ENCODE data around the gene PTEN.
"Not testable (repeated sequence)": the region's sequence is repeated elsewhere in the genome, so short reads cannot be mapped to it uniquely, and the experiment has no call there.

The PTEN gene

DNA sequence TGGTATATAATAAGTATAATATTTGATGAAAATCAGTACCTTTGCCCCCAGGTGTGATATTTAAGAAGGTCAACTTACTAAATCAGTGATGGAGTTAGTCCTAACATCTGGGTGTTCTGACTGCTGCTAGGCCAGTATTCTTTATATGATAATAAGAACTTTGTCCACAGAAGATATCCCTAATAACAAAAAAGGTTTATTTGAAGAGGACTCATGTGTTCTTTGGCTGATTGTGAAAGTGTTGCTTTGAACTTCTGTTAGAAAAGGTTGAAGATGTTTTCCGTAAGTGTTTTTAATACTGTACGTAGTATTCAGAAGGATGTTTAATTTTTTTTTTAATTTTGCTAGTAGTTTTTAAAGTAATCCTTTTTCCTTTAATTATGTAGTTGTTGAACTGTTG lies 10.2 kb downstream of the PTEN start:
- no peak for DNase-seq

DNA sequence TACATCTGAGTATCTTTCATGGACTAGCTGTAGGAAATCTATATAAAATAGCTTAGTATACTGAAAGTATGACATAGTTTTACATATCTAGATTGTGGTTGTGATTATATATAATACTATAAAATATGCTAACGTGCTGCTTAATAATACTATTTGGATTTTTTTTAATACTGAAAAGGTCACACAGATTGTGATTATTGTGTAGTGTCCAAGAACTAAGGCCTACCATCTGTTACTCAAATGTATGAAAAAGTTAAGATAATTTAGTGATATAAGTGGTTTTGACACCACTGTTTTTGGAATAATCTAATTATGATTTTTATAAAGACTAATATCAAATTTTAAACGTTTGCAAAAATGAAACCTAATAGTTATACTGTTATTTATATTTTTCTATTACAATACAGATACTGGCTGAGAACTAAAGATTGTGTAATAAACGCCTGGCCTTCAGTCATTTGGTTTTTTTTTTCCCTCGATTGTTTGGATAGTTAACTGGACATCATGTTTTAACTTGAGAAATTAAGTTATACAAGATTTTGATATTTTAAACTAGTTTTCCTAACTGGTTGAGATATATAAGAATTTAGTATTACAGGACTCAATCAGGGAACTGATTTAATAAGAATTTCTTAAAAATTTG lies 12.6 kb downstream of the PTEN start:
- peak in 1 of 2 experiments; percentile 60 for DNase-seq

DNA sequence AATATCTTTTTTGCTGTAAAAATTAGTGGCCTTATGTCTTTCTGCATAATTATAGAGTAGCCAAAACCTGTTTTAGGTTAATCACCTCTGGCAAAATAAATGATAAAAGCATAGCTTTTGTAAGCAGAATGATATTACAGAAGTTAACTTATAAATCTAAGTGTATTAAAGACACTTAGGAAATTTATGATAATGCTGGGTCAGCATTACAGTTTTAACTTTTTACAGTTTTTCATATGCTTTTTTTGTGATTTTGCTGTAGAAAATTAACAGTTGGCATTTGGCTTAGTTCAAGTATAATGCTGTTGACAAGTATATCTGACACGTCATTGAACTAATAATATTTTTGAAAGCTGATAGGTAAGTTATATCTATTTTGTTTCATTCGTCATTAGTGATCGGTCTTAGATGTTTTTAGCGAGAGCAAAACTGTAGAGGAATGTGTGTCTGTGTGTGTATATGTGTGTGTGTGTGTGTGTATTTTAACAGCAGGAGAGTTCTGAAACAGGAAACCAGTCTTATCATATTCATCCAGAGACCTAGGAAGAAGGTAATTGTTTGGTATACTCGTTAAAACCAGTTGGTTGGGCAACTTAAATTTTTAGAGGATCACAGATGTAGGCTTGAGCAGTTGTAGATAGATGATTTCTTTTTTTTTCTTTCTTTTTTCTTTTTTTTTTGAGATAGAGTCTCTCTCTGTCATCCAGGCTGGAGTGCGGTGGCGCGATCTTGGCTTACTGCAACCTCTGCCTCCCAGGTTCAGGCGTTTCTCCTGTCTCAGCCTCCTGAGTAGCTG lies 15.4 kb downstream of the PTEN start:
- peak; percentile 98 for DNase-seq

DNA sequence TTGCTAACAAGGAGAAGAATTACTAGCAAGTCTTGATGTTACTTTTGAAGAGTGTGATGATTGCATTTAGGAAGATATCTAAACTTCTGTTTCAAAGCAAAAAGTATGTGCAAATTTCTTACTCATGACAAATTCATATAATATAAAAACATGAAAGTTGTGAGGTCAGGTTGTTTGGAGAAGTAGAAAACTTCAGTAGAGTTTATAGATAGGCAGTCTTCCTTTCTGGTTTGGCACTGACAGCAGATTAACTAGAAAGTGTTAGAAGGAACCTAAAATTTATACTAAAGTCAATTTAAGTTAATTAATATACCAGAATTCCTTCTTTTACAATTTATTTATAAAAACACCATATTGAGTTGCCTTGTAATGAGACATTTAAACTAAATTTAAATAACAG lies 16.9 kb downstream of the PTEN start:
- DNase-seq, result peak; percentile 52 to 60

DNA sequence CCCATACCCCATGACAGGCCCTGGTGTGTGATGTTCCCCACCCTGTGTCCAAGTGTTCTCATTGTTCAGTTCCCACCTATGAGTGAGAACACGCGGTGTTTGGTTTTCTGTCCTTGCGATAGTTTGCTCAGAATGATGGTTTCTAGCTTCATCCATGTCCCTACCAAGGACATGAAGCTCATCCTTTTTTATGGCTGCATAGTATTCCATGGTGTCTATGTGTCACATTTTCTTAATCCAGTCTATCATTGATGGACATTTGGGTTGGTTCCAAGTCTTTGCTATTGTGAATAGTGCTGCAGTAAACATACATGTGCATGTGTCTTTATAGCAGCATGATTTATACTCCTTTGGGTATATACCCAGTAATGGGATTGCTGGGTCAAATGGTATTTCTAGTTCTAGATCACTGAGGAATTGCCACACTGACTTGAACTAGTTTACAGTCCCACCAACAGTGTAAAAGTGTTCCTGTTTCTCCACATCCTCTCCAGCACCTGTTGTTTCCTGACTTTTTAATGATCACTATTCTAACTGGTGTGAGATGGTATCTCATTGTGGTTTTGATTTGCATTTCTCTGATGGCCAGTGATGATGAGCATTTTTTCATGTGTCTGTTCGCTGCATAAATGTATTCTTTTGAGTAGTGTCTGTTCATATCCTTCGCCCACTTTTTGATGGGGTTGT lies 18.1 kb downstream of the PTEN start:
- DNase-seq, result not testable (repeated sequence)

DNA sequence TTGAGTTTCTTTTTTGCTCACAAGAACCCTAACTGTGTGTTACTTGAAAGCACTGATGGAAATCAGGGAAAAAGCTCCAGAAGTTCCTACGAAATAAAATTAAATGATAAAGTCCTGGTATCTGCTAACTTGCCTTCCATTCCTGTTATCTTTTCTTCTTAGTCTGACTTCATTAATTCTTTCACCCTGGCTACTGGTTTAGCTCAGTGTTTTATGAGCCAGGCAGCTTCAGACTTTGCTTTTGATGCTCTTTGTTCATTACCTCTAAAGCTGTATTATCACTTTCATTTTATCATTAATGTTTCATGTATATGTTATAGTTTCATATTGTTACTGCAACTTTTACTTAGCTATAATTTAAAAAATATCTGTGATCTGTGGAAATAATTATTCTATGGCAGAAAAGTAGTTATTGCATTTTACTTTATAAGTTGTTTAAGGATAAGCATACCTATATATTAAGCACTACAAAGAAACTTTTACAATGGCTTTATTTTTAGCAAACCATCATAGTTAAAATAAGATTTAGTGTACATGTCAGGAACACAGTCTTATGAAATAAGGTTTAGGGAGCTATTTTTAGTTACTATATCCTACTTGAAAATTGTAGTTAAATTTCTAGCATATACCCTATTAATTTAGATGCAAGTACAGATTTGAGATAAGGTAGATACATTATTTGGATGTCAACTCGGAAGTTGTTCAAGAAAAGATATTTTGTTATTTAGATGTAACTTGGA lies 19.3 kb downstream of the PTEN start:
- DNase-seq, result no peak

DNA sequence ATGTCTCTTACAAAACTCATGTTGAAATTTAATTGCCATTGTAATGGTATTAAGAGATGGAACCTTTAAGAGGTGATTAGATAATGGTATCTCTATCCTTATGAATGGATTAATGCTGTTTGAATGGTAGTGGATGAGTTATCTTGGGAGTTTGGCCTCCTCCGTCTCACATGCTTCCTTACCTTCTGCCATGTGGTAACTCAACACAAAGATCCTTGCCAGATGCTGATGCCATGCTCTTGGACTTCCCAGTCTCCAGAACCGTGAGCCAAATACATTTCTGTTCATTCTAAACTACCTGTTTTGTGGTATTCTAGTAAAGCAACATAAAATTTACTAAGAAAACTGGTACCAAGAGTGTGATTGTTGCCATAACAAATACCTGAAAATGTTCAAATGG lies 23.2 kb downstream of the PTEN start:
- no peak for DNase-seq

DNA sequence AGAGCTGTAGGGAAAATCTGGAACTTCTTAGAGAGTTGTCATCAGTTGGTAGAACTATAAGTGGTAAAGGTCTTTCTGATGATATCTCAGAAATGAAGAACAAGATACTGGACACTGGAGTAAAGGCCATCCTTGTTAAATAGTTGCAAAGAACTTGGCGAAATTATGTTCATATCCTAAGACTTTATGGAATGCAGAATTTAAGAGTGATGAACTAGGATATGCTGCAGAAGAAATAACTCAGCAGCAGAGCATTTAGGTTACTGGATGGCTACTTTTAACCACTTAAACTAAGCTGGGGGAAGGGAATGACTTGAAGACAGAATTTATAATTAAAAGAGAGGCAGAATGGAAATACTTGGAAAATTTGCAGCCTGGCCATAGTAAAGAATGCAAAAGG lies 23.7 kb downstream of the PTEN start:
- no peak for DNase-seq

DNA sequence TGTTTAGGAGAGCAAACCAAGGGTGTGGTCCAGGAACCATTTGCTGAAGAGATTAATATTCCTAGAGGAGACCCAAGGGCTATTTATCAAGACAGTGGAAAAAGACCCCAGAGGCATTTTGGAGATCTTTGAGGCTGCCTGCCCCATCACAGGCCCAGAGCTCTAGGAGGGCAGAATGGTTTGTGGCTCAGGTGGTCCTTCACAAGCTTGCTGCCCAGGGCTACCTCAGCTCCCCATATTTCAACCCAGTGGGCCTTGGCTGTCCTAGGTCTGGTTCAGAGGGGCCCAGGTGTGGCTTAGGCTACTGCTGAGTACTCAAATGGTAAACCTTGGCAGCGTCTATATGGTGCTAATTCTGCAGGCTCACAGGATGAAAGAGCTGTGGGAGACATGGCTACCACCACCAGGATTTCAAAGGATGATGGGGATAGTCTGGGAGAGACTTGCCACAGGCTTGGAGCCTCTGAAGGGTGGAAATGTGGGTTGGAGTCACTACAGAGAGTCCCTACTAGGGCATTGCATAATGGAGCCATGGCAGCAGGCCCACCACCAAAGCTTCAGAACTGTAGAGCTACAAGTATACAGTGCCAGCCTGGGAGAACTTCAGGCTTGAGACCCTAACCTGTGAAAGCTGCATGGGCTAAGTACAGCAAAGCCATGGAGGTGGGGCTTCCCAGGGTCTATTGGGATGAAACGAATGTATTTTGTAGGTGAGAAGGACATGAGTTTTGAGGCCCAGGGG lies 24.3 kb downstream of the PTEN start:
- DNase-seq, result no peak

DNA sequence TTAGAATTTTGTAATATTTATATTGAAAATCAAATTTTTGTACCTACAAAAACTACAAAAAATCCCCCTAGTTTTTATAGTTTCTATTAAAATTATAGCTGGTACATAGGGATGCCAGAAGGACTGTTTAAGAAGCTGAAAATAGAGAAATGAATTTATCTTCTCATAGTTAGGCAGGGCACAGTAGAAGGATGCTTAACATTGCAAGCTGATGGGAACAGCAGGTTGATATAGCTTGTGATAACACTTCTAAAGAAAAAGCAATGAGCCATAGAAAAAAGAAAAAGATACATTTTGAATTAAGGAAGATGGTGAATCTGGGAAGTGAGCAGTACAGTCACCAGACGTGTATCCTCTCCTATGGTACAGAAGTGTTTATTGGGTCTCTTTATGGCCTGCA lies 32.0 kb downstream of the PTEN start:
- no peak for DNase-seq

DNA sequence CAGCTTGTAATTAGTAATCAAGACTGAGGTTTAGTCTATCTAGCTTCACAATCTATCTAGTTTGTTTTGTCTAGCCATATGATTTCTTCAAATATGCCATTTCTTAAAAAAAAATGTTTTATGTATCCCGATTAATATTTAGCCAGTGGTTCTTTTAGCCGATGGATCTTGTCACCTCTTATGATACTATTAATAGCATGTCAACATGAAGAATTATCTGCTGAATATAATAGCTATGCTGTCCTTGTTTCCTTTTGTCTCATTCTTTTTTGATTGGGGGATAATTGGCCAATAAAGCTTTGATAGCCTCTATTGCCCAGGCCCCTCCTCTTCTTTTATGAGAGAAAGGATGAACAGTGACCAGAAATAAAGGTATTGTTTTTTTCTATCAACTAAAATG lies 32.8 kb downstream of the PTEN start:
- DNase-seq, result no peak

DNA sequence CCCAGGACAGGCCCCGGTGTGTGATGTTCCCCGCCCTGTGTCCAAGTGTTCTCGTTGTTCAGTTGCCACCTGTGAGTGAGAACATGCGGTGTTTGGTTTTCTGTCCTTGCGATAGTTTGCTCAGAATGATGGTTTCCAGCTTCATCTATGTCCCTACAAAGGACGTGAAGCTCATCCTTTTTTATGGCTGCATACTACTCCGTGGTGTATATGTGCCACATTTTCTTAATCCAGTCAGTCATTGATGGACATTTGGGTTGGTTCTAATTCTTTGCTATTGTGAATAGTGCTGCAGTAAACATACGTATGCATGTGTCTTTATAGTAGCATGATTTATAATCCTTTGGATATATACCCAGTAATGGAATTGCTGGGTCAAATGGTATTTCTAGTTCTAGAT lies 34.5 kb downstream of the PTEN start:
- DNase-seq, result not testable (repeated sequence)

DNA sequence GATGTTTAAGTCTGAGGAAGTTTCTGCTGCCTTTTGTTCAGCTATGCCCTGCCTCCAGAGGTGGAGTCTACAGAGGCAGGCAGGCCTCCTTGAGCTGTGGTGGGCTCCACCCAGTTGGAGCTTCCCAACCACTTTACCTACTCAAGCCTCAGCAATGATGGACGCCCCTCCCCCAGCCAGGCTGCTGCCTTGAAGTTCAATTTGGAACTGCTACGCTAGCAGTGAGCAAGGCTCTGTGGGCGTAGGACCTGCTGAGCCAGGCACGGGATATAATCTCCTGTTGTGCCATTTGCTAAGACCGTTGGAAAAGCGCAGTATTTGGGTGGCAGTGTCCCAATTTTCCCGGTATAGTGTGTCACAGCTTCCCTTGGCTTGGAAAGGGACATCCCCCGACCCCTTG lies 40.0 kb downstream of the PTEN start:
- not testable (repeated sequence) for DNase-seq

DNA sequence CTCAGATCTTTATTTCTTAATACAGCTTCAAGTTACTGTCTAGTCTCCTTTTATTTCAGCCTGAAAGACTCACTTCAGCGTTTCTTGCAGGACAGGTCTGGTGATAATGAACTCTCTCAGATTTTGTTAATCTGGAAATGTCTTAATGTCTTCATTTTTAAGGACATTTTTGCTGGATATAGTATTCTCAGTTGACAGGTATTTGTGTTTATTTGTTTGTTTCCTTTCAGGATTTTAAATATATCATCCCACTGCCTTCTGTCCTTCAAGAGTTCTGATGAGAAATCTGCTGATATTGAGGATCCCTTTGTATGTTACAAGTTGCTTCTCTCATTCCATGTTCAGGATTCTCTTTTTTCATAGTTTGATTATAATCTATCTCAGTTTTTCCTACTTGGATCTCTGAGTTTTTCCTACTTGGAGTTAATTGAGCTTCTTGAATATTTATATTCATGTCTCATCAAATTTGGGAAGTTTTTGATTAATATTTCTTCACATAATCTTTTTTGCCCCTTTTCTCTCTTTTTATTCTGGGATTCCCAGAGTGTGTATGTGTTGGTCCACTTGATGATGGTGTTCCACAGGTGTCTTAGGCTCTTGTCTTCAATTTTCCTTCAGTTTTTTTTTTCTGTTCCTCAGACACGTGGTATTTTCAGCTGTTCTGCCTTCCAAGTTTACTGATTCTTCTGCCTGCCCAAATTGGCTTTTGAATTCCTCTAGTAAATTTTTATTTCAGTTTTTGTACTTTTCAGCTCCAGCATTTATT lies 49.9 kb downstream of the PTEN start:
- no peak for DNase-seq

DNA sequence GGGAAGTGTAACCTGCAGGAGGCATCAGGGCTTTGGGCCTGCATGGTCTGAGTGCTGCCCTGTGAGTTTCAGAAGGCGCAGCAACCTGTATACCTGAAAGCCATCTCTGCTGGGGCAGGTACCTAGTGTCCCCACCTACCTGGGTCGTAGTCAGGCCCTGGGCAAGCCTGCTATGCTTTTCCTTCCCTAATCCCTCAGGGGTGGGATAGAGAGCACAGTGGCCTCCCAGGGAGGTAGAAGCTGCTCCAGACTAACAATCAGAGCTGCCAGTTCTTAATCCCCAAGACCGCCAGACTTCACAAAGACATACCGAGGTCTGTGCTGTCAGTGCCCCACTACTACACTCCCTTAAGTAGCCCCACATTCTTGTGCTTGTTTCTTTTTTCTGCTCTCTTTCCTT lies 52.0 kb downstream of the PTEN start:
- DNase-seq, result no peak

DNA sequence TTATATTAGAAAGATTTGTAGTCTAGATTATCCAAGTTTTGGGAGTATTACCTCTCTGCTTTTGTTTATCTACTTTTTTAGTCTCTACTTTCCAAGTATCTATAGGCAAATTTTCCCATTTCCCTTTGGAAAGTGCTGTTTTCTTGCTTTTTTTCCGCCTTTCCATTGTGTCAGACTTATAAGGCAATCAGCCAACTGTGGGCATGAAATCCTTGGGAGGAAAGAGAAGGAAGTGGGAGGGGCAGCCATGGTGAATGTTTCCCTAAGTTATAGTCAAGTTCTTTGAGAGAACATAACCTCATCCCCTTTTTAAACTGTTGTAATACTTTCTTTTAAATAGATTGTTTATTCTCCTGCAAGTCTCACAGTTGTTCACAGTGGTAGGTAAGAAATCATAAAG lies 52.6 kb downstream of the PTEN start:
- peak; percentile 61 to 63 for DNase-seq

DNA sequence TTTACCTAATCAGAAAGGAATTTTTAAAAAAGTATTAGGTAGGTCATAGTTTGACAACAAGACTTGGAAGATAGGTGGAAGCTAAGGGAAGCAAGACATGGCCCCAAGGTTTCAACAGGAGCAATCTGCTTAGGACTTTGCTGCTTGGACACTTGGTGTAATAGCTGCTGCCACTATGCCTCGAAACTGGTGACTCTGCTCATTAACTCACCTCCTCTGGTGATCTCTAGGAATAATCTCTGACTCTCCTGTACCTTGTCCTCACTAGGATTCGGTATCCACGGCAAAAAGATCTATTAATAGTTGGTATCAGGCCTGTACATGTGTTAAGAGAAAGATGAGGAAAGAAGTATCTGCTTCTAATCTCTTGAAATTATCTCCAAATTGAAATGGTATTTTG lies 53.1 kb downstream of the PTEN start:
- no peak for DNase-seq

DNA sequence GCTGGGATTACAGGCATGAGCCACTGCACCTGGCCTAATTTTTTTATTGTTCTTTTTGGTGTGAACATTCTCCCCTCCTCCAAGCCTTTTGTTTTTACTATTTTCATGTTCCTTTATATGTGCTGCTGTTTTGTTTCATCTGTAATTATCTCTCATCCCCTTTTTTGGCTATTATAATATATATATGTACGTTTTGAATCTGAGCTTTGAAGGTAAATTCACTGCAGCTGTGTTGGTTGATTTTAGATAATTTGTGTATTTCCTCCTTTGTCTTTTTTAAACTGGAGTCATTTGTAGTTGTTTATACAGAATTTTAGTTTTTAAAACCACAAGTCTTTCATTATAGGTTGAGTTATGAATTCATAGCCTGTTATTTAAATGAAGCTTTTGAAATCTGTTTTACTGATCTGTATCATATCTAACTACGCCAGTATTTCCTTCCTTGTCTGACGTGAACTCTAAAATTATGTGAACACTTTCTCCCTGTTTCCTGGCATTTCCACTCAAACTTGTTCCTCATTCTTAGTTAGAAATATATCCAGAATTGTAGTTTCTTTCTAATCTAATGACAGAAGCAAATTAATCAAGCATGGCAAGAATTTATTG lies 54.9 kb downstream of the PTEN start:
- peak; percentile 56 to 65 for DNase-seq

DNA sequence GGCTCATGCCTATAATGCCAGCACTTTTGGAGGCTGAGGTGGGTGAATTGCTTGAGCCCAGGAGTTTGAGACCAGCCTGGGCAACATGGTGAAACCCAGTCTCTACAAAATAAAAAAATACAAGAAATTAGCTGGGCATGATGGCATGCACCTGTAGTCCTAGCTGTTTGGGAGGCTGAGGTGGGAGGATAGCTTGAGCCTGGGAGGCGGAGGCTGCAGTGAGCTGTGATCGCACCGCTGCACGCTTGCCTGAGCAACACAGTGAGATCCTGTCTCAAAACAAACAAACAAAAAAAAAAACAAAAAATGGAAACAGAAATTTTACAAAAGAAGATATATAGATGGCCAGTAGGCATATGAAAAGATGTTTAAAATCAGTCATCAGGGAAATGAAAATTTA lies 57.1 kb downstream of the PTEN start:
- no peak for DNase-seq

DNA sequence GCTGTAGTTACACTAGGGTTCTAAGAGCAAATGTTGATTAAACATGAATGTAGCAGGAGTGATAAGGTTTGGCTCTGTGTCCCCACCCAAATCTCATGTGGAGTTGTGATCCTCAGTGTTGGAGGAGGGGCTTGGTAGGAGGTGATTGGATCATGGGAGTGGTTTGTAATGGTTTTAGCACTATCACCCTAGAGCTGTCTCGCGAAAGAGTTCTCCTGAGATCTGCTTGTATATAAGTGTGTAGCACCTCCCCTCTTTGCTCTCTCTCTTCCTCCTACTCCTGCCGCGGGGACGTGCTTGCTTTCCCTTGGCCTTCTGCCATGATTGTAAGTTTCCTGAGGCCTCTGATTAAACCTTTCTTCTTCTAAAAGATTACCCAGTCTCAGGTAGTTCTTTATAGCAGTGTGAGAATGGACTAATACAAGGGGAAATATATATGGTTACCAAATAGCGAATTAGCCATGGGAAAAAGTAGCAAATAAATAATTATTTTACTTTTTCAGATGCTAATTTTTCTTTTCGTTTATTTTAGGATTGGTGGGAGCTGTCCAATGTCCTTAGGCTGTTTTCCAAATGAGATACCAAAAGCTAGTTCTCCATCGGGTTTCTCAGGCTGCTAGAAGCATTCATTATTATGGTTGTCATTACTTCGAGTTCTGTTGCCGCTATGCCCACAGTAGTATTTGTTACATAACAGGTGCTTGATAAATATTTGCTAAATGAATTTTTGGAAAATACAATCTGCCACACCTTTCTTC lies 58.7 kb downstream of the PTEN start:
- DNase-seq, result peak; percentile 80 to 87

DNA sequence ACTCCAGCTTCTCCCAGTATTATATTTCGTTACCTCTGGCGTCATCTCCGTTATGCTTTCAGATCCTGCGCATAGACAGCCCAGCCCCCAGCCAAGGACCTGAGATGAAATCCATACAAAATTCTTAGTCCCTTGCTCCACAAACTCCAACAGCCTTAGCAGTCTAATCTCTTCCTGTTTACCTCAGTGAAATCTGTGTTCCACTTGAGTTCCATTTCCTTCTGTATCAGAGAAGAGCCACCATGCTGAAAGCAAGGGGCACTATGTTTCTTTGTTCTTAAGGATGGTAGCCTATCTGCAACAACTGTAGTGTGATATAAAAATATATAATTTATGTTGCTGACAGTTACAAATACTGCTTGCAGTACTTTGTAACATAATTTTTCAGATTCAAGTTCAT lies 59.8 kb downstream of the PTEN start:
- no peak for DNase-seq
